ENCODE measurements around the gene KDM3B.

Gene KDM3B

GRCh38 chr5:138448481-138449398, 96.3 kb downstream of the KDM3B start:
- DNase-seq, result peak; percentile 33
- H2AK5ac ChIP-seq (ENCODE audit: low read length, severe bottlenecking), result no peak overlapping the region
- H4K8ac ChIP-seq (ENCODE audit: low read length), result no peak overlapping the region

DNA sequence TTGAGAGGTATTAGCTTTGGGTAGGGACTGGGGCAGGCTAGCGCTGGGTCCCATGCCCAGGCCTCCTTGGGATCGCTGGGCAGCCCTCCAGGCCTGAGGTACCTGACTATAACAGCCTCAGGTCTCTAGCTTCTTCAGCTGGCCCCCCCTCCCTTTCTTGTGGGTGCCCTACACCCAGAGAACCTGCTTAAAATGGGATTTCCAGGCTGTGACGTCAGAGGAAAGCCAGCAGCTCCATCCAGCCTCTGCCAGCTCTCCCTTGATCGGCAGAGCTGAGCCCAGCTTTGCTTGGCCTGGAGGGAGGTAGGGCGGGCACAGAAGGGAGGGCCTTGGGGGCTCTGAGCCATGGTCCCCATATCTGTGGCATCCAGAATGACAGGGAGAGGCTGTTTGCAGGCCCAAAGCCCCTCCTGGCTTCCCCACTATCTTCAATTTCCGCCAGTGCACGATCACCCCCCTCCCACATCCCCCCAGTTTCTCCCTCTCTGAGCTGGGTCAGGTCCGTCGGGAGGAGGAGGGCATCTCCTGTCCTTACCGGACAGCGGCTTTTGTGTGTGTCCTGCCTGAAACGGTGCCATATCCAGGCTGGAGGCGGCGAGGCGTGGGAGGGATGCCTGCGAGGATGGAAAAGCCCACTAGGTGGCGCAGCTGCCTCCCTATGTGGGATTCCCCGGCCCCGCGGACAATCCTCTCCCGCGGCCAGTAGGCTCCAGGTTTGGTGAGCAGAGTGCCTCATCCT, 97.2 kb downstream of the KDM3B start:
- H2BK120ac ChIP-seq (ENCODE audit: low read depth, low read length), result no peak overlapping the region
- H3K18ac ChIP-seq (ENCODE audit: low read depth in 1 of 2, low read length in 2 of 2), result no peak overlapping the region
- 14% methylated on average over 22 of the region's 22 CpGs for WGBS
- peak overlapping the region; percentile 80 for H3K9ac ChIP-seq (ENCODE audit: low read length)
- H3K79me1 ChIP-seq (replicated peaks; ENCODE audit: low read length, poor library complexity, severe bottlenecking), result no peaks in the 10 kb centered on the region
- no peak overlapping the region for H2BK15ac ChIP-seq (ENCODE audit: low read depth, poor library complexity, severe bottlenecking)
- H3K27me3 ChIP-seq (ENCODE audit: control insufficient read depth in 1 of 2, insufficient read depth in 1 of 2, low read length in 2 of 2), result peaks cover 5 to 8% of the 10 kb centered on the region in 2 experiments
- no peak overlapping the region for H3K4ac ChIP-seq (ENCODE audit: low read depth in 1 of 2, low read length in 2 of 2)
- DNase-seq, result peak; percentile 83
- no peak overlapping the region for H2BK5ac ChIP-seq (ENCODE audit: low read depth, low read length, poor library complexity, severe bottlenecking)
- H3K36me3 ChIP-seq (ENCODE audit: control insufficient read depth in 1 of 2, insufficient read depth in 2 of 2, low read depth in 1 of 2, low read length in 2 of 2), result peaks cover 0 to 3% of the 10 kb centered on the region in 2 experiments
- H2AFZ ChIP-seq (ENCODE audit: low read depth, low read length), result peak overlapping the region; percentile 29
- no peak overlapping the region for H3K4me2 ChIP-seq (ENCODE audit: low read length, poor library complexity, severe bottlenecking)
- no peak overlapping the region for H4K91ac ChIP-seq (ENCODE audit: low read length)
- H2BK12ac ChIP-seq (ENCODE audit: low read length in 2 of 2), result no peak overlapping the region
- peak overlapping the region; percentile 19 for H4K8ac ChIP-seq (ENCODE audit: low read length)
- no peak overlapping the region for H3K14ac ChIP-seq (ENCODE audit: low read length in 2 of 2)
- H3K4me3 ChIP-seq (ENCODE audit: insufficient read depth in 1 of 2, low read depth in 1 of 2, low read length in 2 of 2), result peak overlapping the region in 1 of 2 experiments; percentile 41
- H3K9me3 ChIP-seq (ENCODE audit: control insufficient read depth, low read length), result no peaks in the 10 kb centered on the region
- no peak overlapping the region for H3K23ac ChIP-seq (ENCODE audit: low read length in 2 of 2)
- H3K4me1 ChIP-seq (ENCODE audit: control insufficient read depth, insufficient read depth, low read depth, low read length), result peaks cover 15% of the 10 kb centered on the region
- no peak overlapping the region for H3K27ac ChIP-seq (ENCODE audit: low read length, poor library complexity, severe bottlenecking)
- no peak overlapping the region for H2AK5ac ChIP-seq (ENCODE audit: low read length, severe bottlenecking)

More at GRCh38 chr5:138448481-138449398, 96.3 kb downstream of the KDM3B start:
- Histone ChIP-seq H3K36me3 (ENCODE audit: control insufficient read depth in 1 of 2, insufficient read depth in 2 of 2, low read depth in 1 of 2, low read length in 2 of 2) (peaks cover 0 to 8% of the 10 kb centered on the region in 2 experiments), H3K9me3 (ENCODE audit: control insufficient read depth, low read length) (no peaks in the 10 kb centered on the region), H2BK12ac (ENCODE audit: low read length in 2 of 2) (no peak overlapping the region), H3K23ac (ENCODE audit: low read length in 2 of 2) (no peak overlapping the region), H3K9ac (ENCODE audit: low read length) (no peak overlapping the region), H3K18ac (ENCODE audit: low read depth in 1 of 2, low read length in 2 of 2) (no peak overlapping the region), H2AFZ (ENCODE audit: low read depth, low read length) (no peak overlapping the region), H3K4me1 (ENCODE audit: control insufficient read depth, insufficient read depth, low read depth, low read length) (peaks cover 15% of the 10 kb centered on the region), H3K4me3 (ENCODE audit: insufficient read depth in 1 of 2, low read depth in 1 of 2, low read length in 2 of 2) (no peak overlapping the region), H3K27me3 (ENCODE audit: control insufficient read depth in 1 of 2, insufficient read depth in 1 of 2, low read length in 2 of 2) (peaks cover 0 to 4% of the 10 kb centered on the region in 2 experiments), H3K4ac (ENCODE audit: low read depth in 1 of 2, low read length in 2 of 2) (no peak overlapping the region), H3K4me2 (ENCODE audit: low read length, poor library complexity, severe bottlenecking) (no peak overlapping the region), H4K91ac (ENCODE audit: low read length) (no peak overlapping the region), H3K27ac (ENCODE audit: low read length, poor library complexity, severe bottlenecking) (no peak overlapping the region), H3K14ac (ENCODE audit: low read length in 2 of 2) (no peak overlapping the region), H2BK5ac (ENCODE audit: low read depth, low read length, poor library complexity, severe bottlenecking) (no peak overlapping the region), H2BK15ac (ENCODE audit: low read depth, poor library complexity, severe bottlenecking) (no peak overlapping the region), H2BK120ac (ENCODE audit: low read depth, low read length) (no peak overlapping the region), H3K79me1 (replicated peaks; ENCODE audit: low read length, poor library complexity, severe bottlenecking) (no peaks in the 10 kb centered on the region)
- WGBS, result 79% methylated on average over 6 of the region's 9 CpGs

DNA sequence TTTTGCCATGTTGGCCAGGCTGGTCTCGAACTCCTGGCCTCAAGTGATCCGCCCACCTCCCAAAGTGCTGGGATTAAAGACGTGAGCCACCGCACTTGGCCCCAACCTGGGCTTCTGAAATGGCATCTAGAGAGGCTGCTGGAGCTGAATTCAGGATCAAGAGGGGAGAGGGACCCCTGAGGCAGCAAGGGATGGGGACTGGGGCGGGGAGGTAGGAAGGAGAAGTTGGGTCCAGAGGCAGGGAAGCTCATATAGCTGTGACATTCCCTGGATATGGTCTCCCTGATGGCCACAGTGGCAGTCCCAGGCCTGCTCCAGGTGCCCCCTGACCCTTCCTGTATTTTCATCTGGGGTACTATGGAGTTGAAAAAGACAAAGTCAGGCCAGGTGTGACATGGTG, 98.5 kb downstream of the KDM3B start:
- H3K4ac ChIP-seq (ENCODE audit: low read depth in 1 of 2, low read length in 2 of 2), result no peak overlapping the region
- H3K18ac ChIP-seq (ENCODE audit: low read depth in 1 of 2, low read length in 2 of 2), result no peak overlapping the region
- H3K9me3 ChIP-seq (ENCODE audit: control insufficient read depth, low read length), result no peaks in the 10 kb centered on the region
- no peak overlapping the region for H2BK12ac ChIP-seq (ENCODE audit: low read length in 2 of 2)
- H2BK5ac ChIP-seq (ENCODE audit: low read depth, low read length, poor library complexity, severe bottlenecking), result no peak overlapping the region
- H3K36me3 ChIP-seq (ENCODE audit: control insufficient read depth in 1 of 2, insufficient read depth in 2 of 2, low read depth in 1 of 2, low read length in 2 of 2), result no peaks in the 10 kb centered on the region
- no peak overlapping the region for H4K91ac ChIP-seq (ENCODE audit: low read length)
- no peak overlapping the region for H2BK120ac ChIP-seq (ENCODE audit: low read depth, low read length)
- no peak overlapping the region for H3K4me2 ChIP-seq (ENCODE audit: low read length, poor library complexity, severe bottlenecking)
- no peak overlapping the region for H3K9ac ChIP-seq (ENCODE audit: low read length)
- H3K23ac ChIP-seq (ENCODE audit: low read length in 2 of 2), result no peak overlapping the region
- no peak overlapping the region for H3K14ac ChIP-seq (ENCODE audit: low read length in 2 of 2)
- no peak overlapping the region for H2BK15ac ChIP-seq (ENCODE audit: low read depth, poor library complexity, severe bottlenecking)
- no peaks in the 10 kb centered on the region for H3K79me1 ChIP-seq (replicated peaks; ENCODE audit: low read length, poor library complexity, severe bottlenecking)
- no peak for DNase-seq
- no peak overlapping the region for H4K8ac ChIP-seq (ENCODE audit: low read length)
- H3K4me3 ChIP-seq (ENCODE audit: insufficient read depth in 1 of 2, low read depth in 1 of 2, low read length in 2 of 2), result no peak overlapping the region
- 87% methylated on average over 5 of the region's 5 CpGs for WGBS
- H3K27ac ChIP-seq (ENCODE audit: low read length, poor library complexity, severe bottlenecking), result no peak overlapping the region
- peaks cover 13 to 20% of the 10 kb centered on the region in 2 experiments for H3K27me3 ChIP-seq (ENCODE audit: control insufficient read depth in 1 of 2, insufficient read depth in 1 of 2, low read length in 2 of 2)
- H3K4me1 ChIP-seq (ENCODE audit: control insufficient read depth, insufficient read depth, low read depth, low read length), result peaks cover 15% of the 10 kb centered on the region
- no peak overlapping the region for H2AFZ ChIP-seq (ENCODE audit: low read depth, low read length)
- H2AK5ac ChIP-seq (ENCODE audit: low read length, severe bottlenecking), result no peak overlapping the region

- Histone ChIP-seq H3K4me2 (ENCODE audit: low read length, poor library complexity, severe bottlenecking) (no peak overlapping the region), H2BK12ac (ENCODE audit: low read length in 2 of 2) (no peak overlapping the region), H3K27ac (ENCODE audit: low read length, poor library complexity, severe bottlenecking) (no peak overlapping the region), H3K18ac (ENCODE audit: low read depth in 1 of 2, low read length in 2 of 2) (no peak overlapping the region), H3K4me1 (ENCODE audit: control insufficient read depth, insufficient read depth, low read depth, low read length) (peaks cover 15% of the 10 kb centered on the region), H3K27me3 (ENCODE audit: control insufficient read depth in 1 of 2, insufficient read depth in 1 of 2, low read length in 2 of 2) (peaks cover 19 to 24% of the 10 kb centered on the region in 2 experiments), H3K36me3 (ENCODE audit: control insufficient read depth in 1 of 2, insufficient read depth in 2 of 2, low read depth in 1 of 2, low read length in 2 of 2) (no peaks in the 10 kb centered on the region), H3K9ac (ENCODE audit: low read length) (no peak overlapping the region), H3K23ac (ENCODE audit: low read length in 2 of 2) (peak overlapping the region in 1 of 2 experiments; percentile 19), H2BK15ac (ENCODE audit: low read depth, poor library complexity, severe bottlenecking) (no peak overlapping the region), H2AK5ac (ENCODE audit: low read length, severe bottlenecking) (no peak overlapping the region), H4K8ac (ENCODE audit: low read length) (no peak overlapping the region), H4K91ac (ENCODE audit: low read length) (no peak overlapping the region), H3K79me1 (replicated peaks; ENCODE audit: low read length, poor library complexity, severe bottlenecking) (no peaks in the 10 kb centered on the region), H3K14ac (ENCODE audit: low read length in 2 of 2) (peak overlapping the region in 1 of 2 experiments; percentile 26), H2BK120ac (ENCODE audit: low read depth, low read length) (no peak overlapping the region), H3K4ac (ENCODE audit: low read depth in 1 of 2, low read length in 2 of 2) (no peak overlapping the region), H2AFZ (ENCODE audit: low read depth, low read length) (no peak overlapping the region), H2BK5ac (ENCODE audit: low read depth, low read length, poor library complexity, severe bottlenecking) (no peak overlapping the region), H3K4me3 (ENCODE audit: insufficient read depth in 1 of 2, low read depth in 1 of 2, low read length in 2 of 2) (no peak overlapping the region), H3K9me3 (ENCODE audit: control insufficient read depth, low read length) (no peaks in the 10 kb centered on the region)
- WGBS, result 89% methylated on average over 6 of the region's 6 CpGs
- no peak for DNase-seq
Observed at GRCh38 chr5:138452720-138453119, 100.2 kb downstream of the KDM3B start.

Measured in mesenchymal stem cell (in vitro differentiated cells and primary cell).